ENCODE measurements around the gene GSTM5. TPM values are rescaled to one million over a fixed set of nuclear protein-coding genes. Genes with fewer than 3 reads are reported as not detected.
"Not testable (repeated sequence)": the region's sequence is repeated elsewhere in the genome, so short reads cannot be mapped to it uniquely, and the experiment has no call there.

GSTM5 gene
- total RNA-seq, 6 experiments from 2014 or later, result 4.3 to 7.1 (median 5.5) TPM

GRCh38 chr1:109749221-109749620, 37.2 kb downstream of the GSTM5 start:
- H3K27me3 Mint-ChIP-seq (ENCODE audit: insufficient read depth), result peaks cover 48% of the 10 kb centered on the region
- TF ChIP-seq, protein P1, sequence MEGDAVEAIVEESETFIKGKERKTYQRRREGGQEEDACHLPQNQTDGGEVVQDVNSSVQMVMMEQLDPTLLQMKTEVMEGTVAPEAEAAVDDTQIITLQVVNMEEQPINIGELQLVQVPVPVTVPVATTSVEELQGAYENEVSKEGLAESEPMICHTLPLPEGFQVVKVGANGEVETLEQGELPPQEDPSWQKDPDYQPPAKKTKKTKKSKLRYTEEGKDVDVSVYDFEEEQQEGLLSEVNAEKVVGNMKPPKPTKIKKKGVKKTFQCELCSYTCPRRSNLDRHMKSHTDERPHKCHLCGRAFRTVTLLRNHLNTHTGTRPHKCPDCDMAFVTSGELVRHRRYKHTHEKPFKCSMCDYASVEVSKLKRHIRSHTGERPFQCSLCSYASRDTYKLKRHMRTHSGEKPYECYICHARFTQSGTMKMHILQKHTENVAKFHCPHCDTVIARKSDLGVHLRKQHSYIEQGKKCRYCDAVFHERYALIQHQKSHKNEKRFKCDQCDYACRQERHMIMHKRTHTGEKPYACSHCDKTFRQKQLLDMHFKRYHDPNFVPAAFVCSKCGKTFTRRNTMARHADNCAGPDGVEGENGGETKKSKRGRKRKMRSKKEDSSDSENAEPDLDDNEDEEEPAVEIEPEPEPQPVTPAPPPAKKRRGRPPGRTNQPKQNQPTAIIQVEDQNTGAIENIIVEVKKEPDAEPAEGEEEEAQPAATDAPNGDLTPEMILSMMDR (IDR thresholded peaks at IDR 0.05), result no peak
- no peak for DNase-seq
- H3K4me1 Mint-ChIP-seq (ENCODE audit: low read depth), result peaks cover 8% of the 10 kb centered on the region
- peaks cover 6% of the 10 kb centered on the region for H3K36me3 Mint-ChIP-seq (ENCODE audit: low read depth)
- peaks cover 11% of the 10 kb centered on the region for H3K9me3 Mint-ChIP-seq
- no peak overlapping the region for H3K4me3 Mint-ChIP-seq
- H3K27ac Mint-ChIP-seq, result no peak overlapping the region

DNA sequence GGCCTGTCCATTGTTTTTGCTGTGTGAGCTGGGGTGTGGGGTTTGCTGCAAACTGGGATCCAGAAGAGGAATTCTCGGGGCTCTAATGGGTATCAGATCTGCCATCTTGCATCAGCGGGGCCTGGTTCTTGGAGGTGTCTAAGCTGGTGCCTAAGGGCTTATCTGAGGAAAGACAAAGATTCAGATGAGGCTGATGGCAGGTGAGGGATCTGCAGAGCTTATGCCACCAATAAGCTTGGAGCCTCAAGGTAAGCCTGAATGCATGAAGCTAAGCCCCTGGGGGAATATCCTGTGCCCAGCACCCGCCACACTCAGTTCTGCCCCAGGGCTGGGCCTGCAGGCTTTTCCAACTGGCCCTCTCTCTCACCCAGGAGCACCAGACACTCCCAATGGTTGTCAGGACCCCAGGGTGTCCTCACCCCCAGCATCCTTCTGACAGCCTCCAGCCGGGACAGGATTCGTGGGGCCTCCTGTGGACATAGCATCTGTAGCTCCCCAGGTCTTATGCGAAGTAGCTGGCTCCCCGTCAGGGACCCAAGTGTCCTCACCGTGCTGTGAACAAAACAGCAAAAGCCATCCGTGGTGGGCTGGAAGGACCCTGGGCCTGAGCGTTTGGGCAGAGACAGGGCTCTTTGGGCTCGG, 38.3 kb downstream of the GSTM5 start:
- peaks cover 6% of the 10 kb centered on the region for H3K36me3 Mint-ChIP-seq (ENCODE audit: low read depth)
- peaks cover 8% of the 10 kb centered on the region for H3K4me1 Mint-ChIP-seq (ENCODE audit: low read depth)
- H3K4me3 Mint-ChIP-seq, result no peak overlapping the region
- TF ChIP-seq, protein P1 (IDR thresholded peaks at IDR 0.05), result no peak
- H3K27me3 Mint-ChIP-seq (ENCODE audit: insufficient read depth), result peaks cover 46% of the 10 kb centered on the region
- H3K9me3 Mint-ChIP-seq, result peaks cover 11% of the 10 kb centered on the region
- DNase-seq, result no peak
- H3K27ac Mint-ChIP-seq, result no peak overlapping the region

DNA sequence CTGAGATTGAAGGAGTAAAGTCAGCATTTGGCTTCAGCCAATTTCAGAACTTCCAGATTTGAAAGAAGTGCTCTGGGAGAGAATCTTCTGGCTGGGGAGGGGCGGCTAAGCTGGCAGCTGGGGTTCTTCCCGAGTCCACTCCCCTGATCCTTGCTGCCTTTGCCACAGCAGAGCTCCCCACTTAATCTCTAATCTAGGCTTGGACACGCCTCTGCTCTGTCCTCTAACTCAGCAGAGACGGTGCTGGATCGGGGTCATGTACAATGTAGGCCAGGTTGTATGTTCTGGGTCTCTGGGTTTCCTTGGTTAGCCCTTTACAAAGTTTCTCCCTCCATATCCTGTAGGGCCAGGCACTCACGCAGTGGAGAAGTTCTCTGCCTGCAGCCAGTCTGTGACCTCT, 38.9 kb downstream of the GSTM5 start:
- H3K9me3 Mint-ChIP-seq, result peaks cover 11% of the 10 kb centered on the region
- DNase-seq, result no peak
- H3K4me1 Mint-ChIP-seq (ENCODE audit: low read depth), result peaks cover 8% of the 10 kb centered on the region
- H3K36me3 Mint-ChIP-seq (ENCODE audit: low read depth), result peaks cover 6% of the 10 kb centered on the region
- H3K27me3 Mint-ChIP-seq (ENCODE audit: insufficient read depth), result peaks cover 46% of the 10 kb centered on the region
- no peak overlapping the region for H3K4me3 Mint-ChIP-seq
- H3K27ac Mint-ChIP-seq, result no peak overlapping the region
- TF ChIP-seq, protein P1 (IDR thresholded peaks at IDR 0.05), result no peak

DNA sequence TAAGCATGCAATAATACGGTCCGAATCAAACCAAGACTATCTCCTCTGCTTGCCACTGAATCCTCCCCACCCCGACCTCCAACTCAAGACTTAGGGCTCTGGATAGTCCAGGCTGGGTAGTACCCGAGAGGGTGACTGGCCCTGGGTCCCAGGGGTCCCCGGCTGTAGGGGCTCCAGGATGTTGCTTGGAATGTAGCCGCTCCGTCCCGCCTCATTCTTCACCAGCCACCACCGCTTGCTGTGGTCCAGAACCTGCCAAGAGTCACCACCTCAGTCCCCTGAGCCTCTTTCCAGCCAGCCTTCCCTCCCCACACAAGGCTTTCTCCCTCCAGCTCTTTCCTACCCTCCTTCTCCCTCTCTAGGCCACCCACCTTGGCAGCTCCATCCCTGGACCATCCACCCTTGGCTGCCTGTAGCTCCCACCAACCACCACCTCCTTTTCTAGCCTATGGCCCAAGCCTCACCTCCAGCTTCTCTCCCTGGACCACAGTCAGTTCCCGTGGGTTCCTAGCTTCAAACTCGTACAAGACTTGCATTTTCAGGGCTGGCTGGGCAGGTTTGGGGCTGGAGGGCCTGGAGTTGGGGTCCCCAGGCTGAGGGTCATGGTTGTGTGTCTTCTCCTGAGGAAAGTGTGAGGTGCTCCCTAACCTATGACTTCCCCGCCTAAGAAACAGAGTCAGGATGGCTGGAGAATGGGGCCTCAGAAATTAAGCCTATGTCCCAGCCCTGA, 39.6 kb downstream of the GSTM5 start:
- TF ChIP-seq, protein P1 (IDR thresholded peaks at IDR 0.05), result no peak
- Mint-ChIP-seq H3K4me1 (ENCODE audit: low read depth) (peaks cover 8% of the 10 kb centered on the region), H3K9me3 (peaks cover 11% of the 10 kb centered on the region), H3K27me3 (ENCODE audit: insufficient read depth) (peaks cover 45% of the 10 kb centered on the region), H3K4me3 (no peak overlapping the region), H3K36me3 (ENCODE audit: low read depth) (peaks cover 6% of the 10 kb centered on the region), H3K27ac (no peak overlapping the region)
- no peak for DNase-seq

GRCh38 chr1:109754738-109755137, 42.7 kb downstream of the GSTM5 start:
- TF ChIP-seq, protein P1 (IDR thresholded peaks at IDR 0.05), result no peak
- Mint-ChIP-seq H3K27ac (no peak overlapping the region), H3K27me3 (ENCODE audit: insufficient read depth) (peaks cover 26% of the 10 kb centered on the region), H3K36me3 (ENCODE audit: low read depth) (no peaks in the 10 kb centered on the region), H3K9me3 (no peaks in the 10 kb centered on the region), H3K4me3 (no peak overlapping the region), H3K4me1 (ENCODE audit: low read depth) (peaks cover 8% of the 10 kb centered on the region)
- no peak for DNase-seq

GRCh38 chr1:109756325-109756724, 44.3 kb downstream of the GSTM5 start:
- H3K9me3 Mint-ChIP-seq; H3K4me1 Mint-ChIP-seq (ENCODE audit: low read depth); DNase-seq; H3K36me3 Mint-ChIP-seq (ENCODE audit: low read depth); H3K27ac Mint-ChIP-seq; H3K4me3 Mint-ChIP-seq: not testable (repeated sequence)
- H3K27me3 Mint-ChIP-seq (ENCODE audit: insufficient read depth), result peaks cover 22% of the 10 kb centered on the region
